Measurements from ENCODE around the gene GAST. TPM values are rescaled to one million over a fixed set of nuclear protein-coding genes. Genes with fewer than 3 reads are reported as not detected.
A peak's percentile ranks its signal among the peaks of the same experiment; 100 is the strongest.

The GAST gene
- total and polyA plus RNA-seq, 9 of the 15 experiments (the other 6 are each of a cell fraction or from before 2014, with no cell fraction given): not detected

GRCh38 chr17:41678907-41679739 lies 33.0 kb upstream of the GAST start (continued):
- TF ChIP-seq MGA (IDR thresholded peaks at IDR 0.05) (no peak), MXD1 (CRISPR knock-in tag; IDR thresholded peaks at IDR 0.05; ENCODE audit: borderline replicate concordance, poor library complexity, severe bottlenecking) (no peak), GABPA (tag; conservative IDR thresholded peaks at IDR 0.05; ENCODE audit: low read depth) (peak; percentile 61), RCOR1 (IDR thresholded peaks at IDR 0.05; ENCODE audit: borderline replicate concordance in 1 of 2, low read depth in 2 of 2, low read length in 2 of 2) (peak in 1 of 2 experiments; percentile 84; a peak in 3 of 4 replicates), CREM (IDR thresholded peaks at IDR 0.05; ENCODE audit: low read depth) (peak; percentile 66), HDAC8 (tag; IDR thresholded peaks at IDR 0.05) (0 out of 2 replicates have a peak, but pooled peaks have one; percentile 29), SMARCE1 (IDR thresholded peaks at IDR 0.05) (peak; percentile 82), ZNF778 (CRISPR knock-in tag; IDR thresholded peaks at IDR 0.05) (no peak), BRCA1 (IDR thresholded peaks at IDR 0.05) (no peak), BRCA1 (CRISPR knock-in tag; IDR thresholded peaks at IDR 0.05) (no peak), TEAD1 (CRISPR knock-in tag; IDR thresholded peaks at IDR 0.05) (0 out of 4 replicates have a peak, but pooled peaks of 1 of the 2 experiments have one; percentile 27), SAFB (IDR thresholded peaks at IDR 0.05; ENCODE audit: borderline replicate concordance, low read depth, low read length) (no peak), TEAD2 (tag; IDR thresholded peaks at IDR 0.05) (peak; percentile 2; the same call in 1 of the 2 replicates), NONO (IDR thresholded peaks at IDR 0.05; ENCODE audit: low read depth in 2 of 2, low read length in 1 of 2) (no peak), MBD2 (IDR thresholded peaks at IDR 0.05; ENCODE audit: borderline replicate concordance, low read depth) (peak; percentile 46; the same call in 1 of the 2 replicates), GABPB2 (CRISPR knock-in tag; conservative IDR thresholded peaks at IDR 0.05) (no peak)
